NCI-H1930 (cell line): ENCODE measurements around the gene CGNL1.

ENCODE experiments used
- DNase-seq, 2 experiments: peaks; one replicate each; lab custom pipeline; 2025; lab: John Stamatoyannopoulos, UW

The CGNL1 gene

DNA sequence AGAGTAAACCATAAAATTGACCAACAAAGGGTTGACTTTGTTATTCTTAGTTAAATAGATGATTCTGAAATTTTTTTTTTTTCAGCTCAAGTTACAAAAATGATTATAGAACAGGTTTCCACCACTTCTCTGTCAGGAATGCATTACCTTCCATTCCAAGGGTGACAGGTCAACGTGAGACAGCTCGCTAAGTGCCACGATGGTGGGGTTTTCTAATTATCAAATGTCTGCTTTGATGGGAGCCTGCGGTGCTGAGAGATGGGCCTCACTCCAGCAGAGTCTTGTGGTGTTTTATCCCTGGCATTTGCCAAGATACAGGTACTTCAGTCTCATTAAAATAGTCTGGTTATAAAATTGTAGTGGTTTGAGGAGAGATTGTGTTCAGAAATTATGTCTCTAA, 80.3 kb downstream of the CGNL1 start:
- no peak for DNase-seq

GRCh38 chr15:57457726-57458125, 81.4 kb downstream of the CGNL1 start:
- no peak for DNase-seq

DNA sequence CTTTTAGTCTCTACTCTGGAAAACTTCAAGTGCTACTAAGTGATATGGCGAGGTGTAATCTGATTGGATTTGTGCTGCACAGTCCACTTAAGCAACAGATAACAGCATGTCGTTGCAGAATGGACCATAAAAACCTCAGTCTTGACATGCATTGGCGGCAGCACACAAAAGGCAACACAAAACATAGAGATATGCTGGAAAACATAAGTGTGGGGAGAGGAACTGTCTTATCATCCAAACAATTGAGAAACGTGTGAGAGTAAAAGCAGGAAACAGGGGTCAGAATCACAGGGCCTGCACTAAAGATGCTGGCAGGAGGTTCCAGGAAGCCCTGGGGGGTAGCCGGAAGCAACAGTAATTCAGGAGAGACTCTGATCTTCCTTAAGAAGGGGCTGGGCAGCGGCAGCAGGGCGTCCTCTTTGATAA, 82.1 kb downstream of the CGNL1 start:
- DNase-seq, result no peak

GRCh38 chr15:57460208-57460816, 84.0 kb downstream of the CGNL1 start:
- DNase-seq, result no peak

GRCh38 chr15:57461541-57461940, 85.2 kb downstream of the CGNL1 start:
- no peak for DNase-seq

- DNase-seq, result no peak
These were observed 86.1 kb downstream of the CGNL1 start for GRCh38 chr15:57462381-57462780.

DNA sequence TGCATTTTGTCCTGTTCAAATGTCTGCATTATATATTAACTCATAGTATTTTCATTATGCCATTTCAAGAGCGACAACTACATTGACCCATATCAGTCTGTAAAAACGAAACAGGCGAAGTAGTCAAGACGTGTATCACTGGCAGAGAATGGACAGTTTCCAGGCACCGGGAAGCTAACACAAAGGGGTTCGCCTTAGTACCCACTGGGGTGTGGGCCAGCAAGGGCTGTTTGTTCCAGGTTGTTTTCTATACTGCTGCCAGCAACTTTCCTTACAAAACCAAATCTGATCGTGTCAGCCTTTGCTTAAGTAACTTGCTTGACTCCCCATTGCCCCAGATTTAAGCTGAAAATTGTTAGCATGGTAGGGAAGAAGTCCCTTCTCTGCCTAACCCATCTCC, 87.1 kb downstream of the CGNL1 start:
- no peak for DNase-seq

DNA sequence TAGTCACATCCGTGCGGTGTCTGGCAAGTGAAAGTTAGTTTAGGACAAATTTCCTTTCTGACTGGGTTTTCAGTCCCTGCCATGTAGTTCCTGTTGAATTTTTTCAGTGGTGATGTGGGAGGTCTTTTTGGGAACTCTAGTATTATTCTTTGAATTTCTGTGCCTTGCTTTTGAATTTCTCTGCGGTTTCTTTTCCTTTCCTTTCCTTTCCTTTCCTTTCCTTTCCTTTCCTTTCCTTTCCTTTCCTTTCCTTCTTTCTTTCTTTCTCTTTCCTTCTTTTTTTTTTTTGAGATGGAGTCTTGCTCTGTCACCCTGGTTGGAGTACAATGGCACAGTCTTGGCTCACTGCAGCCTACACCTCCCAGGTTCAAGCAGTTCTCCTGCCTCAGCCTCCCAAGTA, 88.2 kb downstream of the CGNL1 start:
- no peak for DNase-seq

- no peak for DNase-seq
These were observed 92.2 kb downstream of the CGNL1 start for GRCh38 chr15:57468486-57468885.

GRCh38 chr15:57470543-57470942, 94.2 kb downstream of the CGNL1 start:
- DNase-seq, result no peak

- no peak for DNase-seq
These were observed 96.6 kb downstream of the CGNL1 start for GRCh38 chr15:57472861-57473260.

- no peak for DNase-seq
These were observed 100.2 kb downstream of the CGNL1 start for GRCh38 chr15:57476533-57476975.

DNA sequence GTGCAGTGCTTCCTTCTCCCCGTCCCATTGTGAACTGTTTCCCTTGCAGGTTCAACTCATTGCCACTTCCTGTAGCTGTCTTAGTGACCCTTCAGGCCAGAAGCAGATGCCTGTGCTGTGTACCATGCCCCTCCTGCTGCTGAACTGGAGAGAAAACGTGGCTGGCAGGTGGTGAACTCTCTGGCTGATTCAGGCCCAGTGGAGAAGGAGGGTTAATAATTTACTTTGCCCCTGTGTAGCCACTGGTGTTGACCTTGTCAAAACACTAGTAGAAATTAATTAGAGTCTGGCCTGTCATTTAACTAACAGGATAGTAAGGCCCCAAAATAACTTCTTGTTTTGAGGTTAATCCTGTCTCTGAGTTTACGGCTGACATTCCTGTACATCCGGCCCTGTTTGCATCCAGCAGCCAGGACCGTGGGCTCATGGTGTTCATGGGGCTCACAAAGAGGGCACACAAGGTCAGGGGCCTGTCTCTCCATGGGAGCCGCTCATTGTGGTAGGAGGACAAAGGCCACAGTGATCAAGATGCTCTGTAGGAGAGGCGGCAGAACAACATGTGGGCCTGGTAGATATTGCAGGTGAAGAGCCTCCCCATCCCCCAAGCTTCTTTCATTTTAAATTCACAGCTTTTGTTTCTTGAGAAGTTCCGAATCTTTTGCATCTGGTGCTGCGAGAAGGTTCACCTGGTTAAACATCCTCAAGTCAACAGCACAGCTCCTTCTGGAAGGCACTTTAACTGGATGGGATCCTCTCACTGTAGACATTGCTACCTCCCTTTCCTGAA, 101.6 kb downstream of the CGNL1 start:
- DNase-seq, result no peak

GRCh38 chr15:57479005-57479404, 102.7 kb downstream of the CGNL1 start:
- no peak for DNase-seq

- no peak for DNase-seq
These were observed 104.9 kb downstream of the CGNL1 start for GRCh38 chr15:57481038-57481705.

- DNase-seq, result no peak
These were observed 109.6 kb downstream of the CGNL1 start for GRCh38 chr15:57485869-57486268.

DNA sequence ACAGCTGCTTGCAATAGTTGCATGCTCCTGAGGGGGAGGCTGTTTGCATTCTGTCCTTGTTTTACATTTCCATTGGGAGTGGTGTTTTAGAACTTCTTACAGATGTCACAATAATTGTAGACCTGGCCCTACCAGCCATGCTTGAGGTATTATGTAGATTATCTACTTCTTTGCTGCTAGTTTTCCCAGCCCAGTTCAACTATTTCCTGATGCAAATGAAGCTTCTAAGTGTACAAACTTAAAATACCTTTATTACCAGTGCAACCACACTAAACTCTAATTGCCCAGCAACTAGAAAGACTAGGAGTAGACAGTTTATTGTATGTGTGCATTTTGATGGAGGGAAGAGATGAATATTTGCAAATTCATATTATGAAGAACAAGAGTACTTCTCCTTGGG, 110.5 kb downstream of the CGNL1 start:
- no peak for DNase-seq

DNA sequence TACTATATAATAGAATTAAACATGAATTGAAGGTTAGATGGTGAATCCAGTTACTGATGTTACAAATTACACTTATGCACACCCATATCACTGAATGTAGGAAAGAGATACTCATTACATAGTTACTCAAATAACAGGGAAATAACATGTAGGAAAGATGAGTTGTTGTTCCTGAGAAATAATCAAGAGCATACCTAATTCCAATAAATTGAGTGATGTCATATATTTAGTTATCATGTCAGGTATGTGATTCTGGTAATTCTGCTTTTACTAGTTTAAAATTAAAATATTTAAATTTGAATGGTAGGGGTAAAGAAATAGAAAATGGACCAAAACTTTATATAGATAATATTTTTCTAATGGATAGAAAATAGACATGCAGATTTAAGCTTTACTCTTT, 112.8 kb downstream of the CGNL1 start:
- DNase-seq, result no peak

DNA sequence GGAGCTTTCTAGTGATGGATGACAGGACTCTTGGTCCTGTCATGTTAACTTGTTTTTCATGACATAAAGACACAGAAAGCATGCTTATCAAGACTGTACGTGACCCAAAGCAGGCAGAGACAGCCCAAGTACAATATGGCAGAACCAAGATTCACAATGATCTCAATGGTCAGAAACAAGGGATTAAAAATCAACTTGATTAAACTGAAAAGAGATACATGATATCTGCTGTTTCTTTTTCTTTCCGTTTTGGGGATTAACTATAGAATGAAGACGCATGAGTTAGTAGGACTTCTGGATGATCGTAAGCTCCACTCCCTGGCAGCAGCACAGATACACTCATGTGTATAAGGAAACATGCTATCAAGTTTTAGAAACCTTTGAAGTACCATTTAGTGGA, 117.0 kb downstream of the CGNL1 start:
- no peak for DNase-seq

GRCh38 chr15:57494581-57494980, 118.3 kb downstream of the CGNL1 start:
- no peak for DNase-seq

- DNase-seq, result no peak
These were observed 118.7 kb downstream of the CGNL1 start for GRCh38 chr15:57495041-57495440.

- no peak for DNase-seq
These were observed 119.4 kb downstream of the CGNL1 start for GRCh38 chr15:57495554-57496165.

GRCh38 chr15:57496594-57496945, 120.3 kb downstream of the CGNL1 start:
- no peak for DNase-seq
